CD4-positive, alpha-beta T cell (primary cell): Measurements from ENCODE around the gene RNF225. TPM values are rescaled to one million over a fixed set of nuclear protein-coding genes. Genes with fewer than 3 reads are reported as not detected.

Source experiments
- ATAC-seq: fragments of 200-7000 bp; cut with Tn5 transposase; one replicate; pipeline ENCODE4 v1.10.0; 2022; ENCODE audit warnings: mild to moderate bottlenecking; ENCODE audit not compliant: poor library complexity
- CTCF ChIA-PET: fragments of 350-600 bp; sonication (Branson Sonifier 250); formaldehyde crosslinking; loops from one replicate; lab custom pipeline; 2021; ENCODE audit warnings: antibody characterized with exemption, inconsistent platforms; lab: Charles Lee
- POLR2A ChIA-PET: fragments of 350-600 bp; sonication (Branson Sonifier 250); formaldehyde crosslinking; loops from one replicate; lab custom pipeline; 2021; ENCODE audit warnings: antibody characterized with exemption, inconsistent platforms; lab: Charles Lee
- DNase-seq, 14 experiments: peaks; one replicate each; pipeline ENCODE4 v3.0.0-alpha.2; 2013 to 2020; ENCODE audit warnings: mixed read lengths in 2 of 14
- H3K27ac ChIP-seq, 2 donors: one replicate each; pipeline versions ENCODE4 v1.5.1 to v1.7.0; 2013; ENCODE audit warnings: low read length in 2 of 2, low read depth in 1 of 2, mild to moderate bottlenecking in 1 of 2
- H3K27me3 ChIP-seq, 2 experiments: 1 replicate in 1 of 2; 2 replicates in 1 of 2; pipeline versions ENCODE4 v1.6.1 to v1.7.0; 2013; ENCODE audit warnings: low read length in 2 of 2, control low read depth in 1 of 2, mild to moderate bottlenecking in 1 of 2, moderate library complexity in 1 of 2; ENCODE audit not compliant: insufficient read depth in 2 of 2, control insufficient read depth in 1 of 2
- H3K36me3 ChIP-seq: one replicate; pipeline ENCODE4 v1.6.1; 2013; ENCODE audit warnings: low read length, control low read depth; ENCODE audit not compliant: insufficient read depth
- H3K4me1 ChIP-seq: one replicate; pipeline ENCODE4 v1.6.1; 2013; ENCODE audit warnings: low read length, control low read depth; ENCODE audit not compliant: insufficient read depth
- H3K4me3 ChIP-seq: one replicate; pipeline ENCODE4 v1.5.1; 2013; ENCODE audit warnings: mild to moderate bottlenecking, low read length, moderate library complexity
- H3K9me3 ChIP-seq, 2 experiments: 1 replicate in 1 of 2; 2 replicates in 1 of 2; pipeline versions ENCODE4 v1.6.1 to v1.7.0; 2013; ENCODE audit warnings: low read length in 2 of 2, mild to moderate bottlenecking in 2 of 2, control low read depth in 1 of 2, moderate library complexity in 1 of 2; ENCODE audit not compliant: control insufficient read depth in 1 of 2, insufficient read depth in 1 of 2
- H3K27ac Mint-ChIP-seq: one replicate; pipeline ENCODE4 v1.8.0; 2020; ENCODE audit warnings: mixed read lengths
- H3K27me3 Mint-ChIP-seq: one replicate; pipeline ENCODE4 v1.8.0; 2021; ENCODE audit warnings: mixed read lengths
- H3K36me3 Mint-ChIP-seq: one replicate; pipeline ENCODE4 v1.8.0; 2021; ENCODE audit warnings: low read depth, mixed read lengths
- H3K4me1 Mint-ChIP-seq: one replicate; pipeline ENCODE4 v1.8.0; 2021; ENCODE audit warnings: low read depth, mixed read lengths
- H3K4me3 Mint-ChIP-seq: one replicate; pipeline ENCODE4 v1.8.0; 2020; ENCODE audit warnings: mild to moderate bottlenecking, mixed read lengths
- H3K9me3 Mint-ChIP-seq: one replicate; pipeline ENCODE4 v1.8.0; 2020; ENCODE audit warnings: mixed read lengths
- CTCF ChIP-seq: fragments of 200-600 bp; IDR thresholded peaks from one replicate; pipeline ENCODE4 v1.8.0; 2022; ENCODE audit warnings: antibody characterized with exemption, mild to moderate bottlenecking
- intact Hi-C, 2 experiments: fragments of 100-400 bp; cut with DNase I in 1 of 2; cut with micrococcal nuclease in 1 of 2; formaldehyde crosslinking; loops; one replicate each; pipeline versions ENCODE4 v1.15.1 to v1.9.0; 2023 to 2025; cut with DNase I, micrococcal nuclease
- total RNA-seq, 174 experiments: library from RNA in 2 of 174; stranded (reverse) in 2 of 174; gene quantifications; one replicate each; pipeline ENCODE4 v1.2.3 and lab custom pipeline; 2021 to 2026

The RNF225 gene
- total RNA-seq, 2 experiments from 2014 or later: 0.55 TPM; not detected in 1

DNA sequence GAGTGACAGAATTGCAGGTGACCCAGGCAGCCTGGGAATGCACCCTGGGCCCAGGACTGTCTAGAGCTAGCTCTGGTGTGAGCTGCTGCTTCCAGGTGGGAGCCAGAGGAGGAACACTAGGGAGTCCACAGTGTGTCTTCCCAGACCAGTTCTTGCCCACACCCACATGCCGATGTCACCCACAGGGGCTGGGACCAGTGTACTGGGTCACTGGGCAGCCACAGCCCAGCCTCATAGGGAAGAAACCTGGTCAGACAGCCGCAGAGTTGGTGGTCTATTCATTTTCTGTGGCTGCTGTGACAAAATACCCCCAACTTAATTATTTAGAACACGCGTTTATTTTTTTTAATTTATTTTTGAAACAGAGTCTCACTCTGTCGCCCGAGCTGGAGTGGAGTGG is 3.1 kb downstream of the RNF225 start:
- no peak overlapping the region for H3K4me3 Mint-ChIP-seq

GRCh38 chr19:58399903-58400302 is 4.4 kb downstream of the RNF225 start:
- peaks cover 0 to 9% of the 10 kb centered on the region in 2 experiments for H3K9me3 ChIP-seq
- no peak overlapping the region for H3K27ac ChIP-seq
- no peak overlapping the region for H3K4me3 ChIP-seq
- peaks cover 24% of the 10 kb centered on the region for H3K4me1 ChIP-seq
- TF ChIP-seq CTCF: no peak
- ATAC-seq (no peak), DNase-seq (peak in 1 of 14 experiments; percentile 20)
- no peak overlapping the region for H3K4me3 Mint-ChIP-seq
- peaks cover 16 to 21% of the 10 kb centered on the region in 2 experiments for H3K27me3 ChIP-seq
- H3K27me3 Mint-ChIP-seq: peaks cover 25% of the 10 kb centered on the region
- H3K36me3 ChIP-seq: peaks cover 2% of the 10 kb centered on the region
- ChIA-PET CTCF (no interaction called here), POLR2A (no interaction called here)
- H3K36me3 Mint-ChIP-seq: peaks cover 14% of the 10 kb centered on the region
- intact Hi-C loops: loop anchor here in 1 of 2 experiments (5.0 kb wide), 1 partner anchor 218 kb away; the partner anchor contains the start of gene ZNF274
- peaks cover 9% of the 10 kb centered on the region for H3K4me1 Mint-ChIP-seq
- no peak overlapping the region for H3K27ac Mint-ChIP-seq
- no peaks in the 10 kb centered on the region for H3K9me3 Mint-ChIP-seq

More for the DNA sequence above, 3.1 kb downstream of the RNF225 start:
- H3K4me3 ChIP-seq: no peak overlapping the region
- TF ChIP-seq CTCF: no peak
- no peaks in the 10 kb centered on the region for H3K9me3 Mint-ChIP-seq
- intact Hi-C loops: no loop called here
- POLR2A ChIA-PET: no interaction called here
- no peak overlapping the region for H3K27ac ChIP-seq
- H3K36me3 Mint-ChIP-seq: peaks cover 27% of the 10 kb centered on the region
- DNase-seq: no peak
- peaks cover 0 to 9% of the 10 kb centered on the region in 2 experiments for H3K9me3 ChIP-seq
- H3K27ac Mint-ChIP-seq: no peak overlapping the region
- no peak for ATAC-seq
- H3K4me1 Mint-ChIP-seq: peaks cover 9% of the 10 kb centered on the region
- peaks cover 16 to 21% of the 10 kb centered on the region in 2 experiments for H3K27me3 ChIP-seq
- CTCF ChIA-PET: no interaction called here
- H3K27me3 Mint-ChIP-seq: peaks cover 29% of the 10 kb centered on the region
- H3K36me3 ChIP-seq: peaks cover 16% of the 10 kb centered on the region
- peaks cover 24% of the 10 kb centered on the region for H3K4me1 ChIP-seq

DNA sequence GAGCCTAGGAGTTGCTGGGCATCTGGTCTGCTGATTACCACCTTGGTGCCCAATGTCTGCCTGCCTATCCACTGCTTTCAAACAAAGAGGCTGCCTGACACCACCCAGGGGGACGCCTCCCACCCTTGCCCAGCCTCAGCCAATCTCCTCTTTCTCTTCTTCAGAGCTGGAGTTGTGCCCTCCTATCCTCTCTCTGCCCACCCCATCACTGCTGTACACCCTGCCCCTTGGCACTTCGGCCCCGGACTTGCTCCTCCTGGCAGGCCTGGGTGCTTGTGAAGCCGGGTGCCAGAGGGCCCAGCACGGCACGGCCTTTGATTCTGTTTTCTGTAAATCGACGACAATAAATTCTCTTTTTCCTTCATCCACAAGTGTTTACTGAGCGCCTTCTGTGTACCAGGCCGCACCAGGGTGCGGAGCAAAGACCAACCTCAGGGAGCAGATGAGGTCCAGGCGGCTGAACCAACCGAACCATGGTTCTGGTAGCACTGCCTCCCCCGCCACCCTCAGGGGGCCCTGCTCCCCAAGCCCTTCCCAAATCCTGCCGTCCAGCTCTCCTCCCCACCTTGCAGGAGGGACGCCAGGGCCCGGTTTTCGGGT is 5.0 kb downstream of the RNF225 start:
- no peak for TF ChIP-seq CTCF
- no peak for ATAC-seq
- H3K27ac Mint-ChIP-seq: no peak overlapping the region
- H3K36me3 ChIP-seq: no peaks in the 10 kb centered on the region
- DNase-seq: no peak
- peaks cover 9% of the 10 kb centered on the region for H3K4me1 Mint-ChIP-seq
- H3K4me1 ChIP-seq: peaks cover 24% of the 10 kb centered on the region
- POLR2A ChIA-PET: no interaction called here
- H3K9me3 ChIP-seq: peaks cover 0 to 9% of the 10 kb centered on the region in 2 experiments
- peak overlapping the region; percentile 51 for H3K4me3 Mint-ChIP-seq
- H3K9me3 Mint-ChIP-seq: no peaks in the 10 kb centered on the region
- H3K4me3 ChIP-seq: peak overlapping the region; percentile 75
- peaks cover 16 to 21% of the 10 kb centered on the region in 2 experiments for H3K27me3 ChIP-seq
- intact Hi-C loops: loop anchor here in 1 of 2 experiments (5.0 kb wide), 1 partner anchor 218 kb away; the partner anchor contains the start of gene ZNF274
- H3K36me3 Mint-ChIP-seq: peaks cover 11% of the 10 kb centered on the region
- H3K27me3 Mint-ChIP-seq: peaks cover 25% of the 10 kb centered on the region
- CTCF ChIA-PET: no interaction called here
- no peak overlapping the region for H3K27ac ChIP-seq
